Naive thymus-derived CD4-positive, alpha-beta T cell (primary cell): ENCODE data around the gene BAIAP2. TPM values are rescaled to one million over a fixed set of nuclear protein-coding genes. Genes with fewer than 3 reads are reported as not detected.

Source experiments
- ATAC-seq: fragments of 150-1000 bp; cut with Tn5 transposase; 2 replicates; pipeline ENCODE4 v1.10.0; 2021; ENCODE audit warnings: mild to moderate bottlenecking, moderate library complexity
- CTCF ChIA-PET: fragments of 350-600 bp; sonication (Branson Sonifier 250); formaldehyde crosslinking; loops from one replicate; lab custom pipeline; 2021; ENCODE audit warnings: antibody characterized with exemption; lab: Charles Lee
- POLR2A ChIA-PET: fragments of 350-600 bp; sonication (Branson Sonifier 250); formaldehyde crosslinking; loops from one replicate; lab custom pipeline; 2021; ENCODE audit warnings: antibody characterized with exemption, inconsistent platforms; lab: Charles Lee
- DNase-seq, 9 donors: peaks; one replicate each; pipeline versions ENCODE4 v3.0.0 to v3.0.0-alpha.2; 2020 to 2022; ENCODE audit warnings: mixed read lengths in 1 of 9
- H3K27ac ChIP-seq: one replicate; pipeline ENCODE4 v1.7.0; 2013; ENCODE audit warnings: mild to moderate bottlenecking, low read depth, low read length, moderate library complexity
- H3K27me3 ChIP-seq, 2 donors: one replicate each; pipeline ENCODE4 v1.7.0; 2013; ENCODE audit warnings: low read length in 2 of 2, mild to moderate bottlenecking in 2 of 2, moderate library complexity in 2 of 2; ENCODE audit not compliant: control insufficient read depth in 2 of 2, insufficient read depth in 2 of 2
- H3K36me3 ChIP-seq, 3 experiments: 1 replicate in 2 of 3; 2 replicates in 1 of 3; pipeline ENCODE4 v1.7.0; 2013; ENCODE audit warnings: low read length in 3 of 3, mild to moderate bottlenecking in 3 of 3, moderate library complexity in 1 of 3; ENCODE audit not compliant: insufficient read depth in 3 of 3, control insufficient read depth in 2 of 3
- H3K4me1 ChIP-seq, 2 donors: one replicate each; pipeline ENCODE4 v1.7.0; 2013; ENCODE audit warnings: low read length in 2 of 2, mild to moderate bottlenecking in 2 of 2, moderate library complexity in 1 of 2; ENCODE audit not compliant: control insufficient read depth in 2 of 2, insufficient read depth in 2 of 2
- H3K4me3 ChIP-seq: 2 replicates; pipeline ENCODE4 v1.7.0; 2013; ENCODE audit warnings: mild to moderate bottlenecking, low read length
- H3K9me3 ChIP-seq, 3 experiments: 1 replicate in 2 of 3; 2 replicates in 1 of 3; pipeline ENCODE4 v1.7.0; 2013; ENCODE audit warnings: low read length in 3 of 3; ENCODE audit not compliant: control insufficient read depth in 2 of 3
- H3K27ac Mint-ChIP-seq, 9 donors: one replicate each; pipeline ENCODE4 v1.8.0; 2020 to 2022; ENCODE audit warnings: mixed read lengths in 9 of 9, mild to moderate bottlenecking in 8 of 9, moderate library complexity in 5 of 9, inconsistent platforms in 2 of 9
- H3K27me3 Mint-ChIP-seq, 5 donors: one replicate each; pipeline ENCODE4 v1.8.0; 2021 to 2022; ENCODE audit warnings: mixed read lengths in 5 of 5, mild to moderate bottlenecking in 1 of 5
- H3K36me3 Mint-ChIP-seq, 5 donors: one replicate each; pipeline ENCODE4 v1.8.0; 2020 to 2022; ENCODE audit warnings: mixed read lengths in 5 of 5, mild to moderate bottlenecking in 3 of 5, inconsistent platforms in 1 of 5
- H3K4me1 Mint-ChIP-seq, 7 donors: one replicate each; pipeline ENCODE4 v1.8.0; 2020 to 2022; ENCODE audit warnings: mixed read lengths in 7 of 7, mild to moderate bottlenecking in 3 of 7, inconsistent platforms in 1 of 7
- H3K4me3 Mint-ChIP-seq, 10 donors: one replicate each; pipeline ENCODE4 v1.8.0; 2020 to 2022; ENCODE audit warnings: mild to moderate bottlenecking in 10 of 10, mixed read lengths in 10 of 10, moderate library complexity in 6 of 10, inconsistent platforms in 2 of 10
- H3K9me3 Mint-ChIP-seq, 11 donors: one replicate each; pipeline ENCODE4 v1.8.0; 2020 to 2022; ENCODE audit warnings: mixed read lengths in 11 of 11, mild to moderate bottlenecking in 4 of 11, inconsistent platforms in 1 of 11, moderate library complexity in 1 of 11
- intact Hi-C, 2 donors: fragments of 100-400 bp; cut with micrococcal nuclease; formaldehyde crosslinking; loops; one replicate each; pipeline ENCODE4 v1.15.1; 2023
- polyA plus RNA-seq, 2 donors: library from polyadenylated mRNA; unstranded; fragments of 300-500 nt; fragmentation: Illumina TruSeq; gene quantifications; one replicate each; pipeline ENCODE4 v1.2.3, GENCODE V29; 2021
- total RNA-seq, 6 experiments: library from RNA in 5 of 6; stranded (reverse) in 5 of 6; gene quantifications; 1 replicate in 5 of 6; 2 replicates in 1 of 6; pipeline ENCODE4 v1.2.3 and lab custom pipeline; 2021 to 2026

Gene BAIAP2
- total and polyA plus RNA-seq, 7 experiments from 2014 or later: 3.2 to 13.7 (median 7.4) TPM

- Mint-ChIP-seq H3K4me1 (peaks cover 0 to 4% (median 0%) of the 10 kb centered on the region in 7 donors), H3K9me3 (no peaks in the 10 kb centered on the region), H3K27ac (no peak overlapping the region), H3K27me3 (no peaks in the 10 kb centered on the region), H3K36me3 (no peaks in the 10 kb centered on the region), H3K4me3 (no peak overlapping the region)
- intact Hi-C loops: no loop called here
- DNase-seq (no peak), ATAC-seq (no peak)
- Histone ChIP-seq H3K36me3 (no peaks in the 10 kb centered on the region), H3K27ac (no peak overlapping the region), H3K4me3 (no peak overlapping the region), H3K27me3 (no peaks in the 10 kb centered on the region), H3K9me3 (no peaks in the 10 kb centered on the region), H3K4me1 (peaks cover under 1% of the 10 kb centered on the region in 2 donors)
- CTCF ChIA-PET: no interaction called here
- POLR2A ChIA-PET: no interaction called here
Observed at GRCh38 chr17:81043725-81044427, 8.9 kb downstream of the BAIAP2 start.

GRCh38 chr17:81044428-81044763, 9.4 kb downstream of the BAIAP2 start:
- intact Hi-C loops: no loop called here
- POLR2A ChIA-PET: no interaction called here

DNA sequence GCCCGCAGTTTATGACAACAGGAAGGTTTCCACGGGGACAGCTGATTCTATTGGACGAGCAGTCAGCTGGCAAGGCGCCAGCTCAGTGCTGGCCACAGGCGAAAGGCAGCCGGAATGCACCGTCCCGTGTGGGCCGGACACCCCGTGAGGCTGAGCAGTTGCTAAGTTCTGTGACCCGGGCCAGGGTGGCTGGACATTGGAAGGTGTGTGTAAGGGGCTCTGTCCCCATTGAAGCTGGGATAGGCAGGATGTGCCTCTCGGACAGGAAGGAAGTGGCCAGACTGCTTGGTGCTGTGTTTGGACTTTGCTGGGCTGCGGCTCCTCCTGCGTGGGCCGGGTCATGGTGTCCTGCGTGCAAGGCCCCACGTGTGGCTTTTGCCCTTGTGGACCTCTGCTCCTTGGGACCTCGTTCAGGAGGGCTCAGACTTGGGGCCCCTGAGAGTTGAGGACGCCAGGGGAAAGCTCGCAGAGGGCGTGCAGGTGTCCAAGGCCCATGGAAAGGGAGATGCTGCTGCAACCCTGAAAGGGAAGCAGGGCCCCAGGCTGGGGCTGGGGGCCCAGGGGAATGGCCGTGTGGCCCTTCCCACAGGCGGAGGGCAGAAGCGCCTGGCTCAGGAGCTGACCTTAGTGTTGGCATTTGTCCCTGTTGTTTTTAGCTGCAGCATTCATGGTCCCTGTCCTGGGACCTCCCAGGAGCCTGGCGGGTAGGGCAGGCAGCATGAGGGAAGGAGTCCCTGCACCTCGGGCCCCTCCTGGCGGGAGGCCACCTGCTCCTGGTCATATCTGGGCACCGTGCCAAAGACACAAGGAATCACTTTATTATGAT, 10.0 kb downstream of the BAIAP2 start:
- no peak overlapping the region for H3K4me3 ChIP-seq
- H3K9me3 ChIP-seq: no peaks in the 10 kb centered on the region
- intact Hi-C loops: no loop called here
- ATAC-seq (no peak), DNase-seq (no peak)
- no peaks in the 10 kb centered on the region for H3K36me3 ChIP-seq
- H3K9me3 Mint-ChIP-seq: no peaks in the 10 kb centered on the region
- ChIA-PET POLR2A (no interaction called here), CTCF (no interaction called here)
- no peaks in the 10 kb centered on the region for H3K36me3 Mint-ChIP-seq
- no peaks in the 10 kb centered on the region for H3K27me3 ChIP-seq
- H3K27ac Mint-ChIP-seq: no peak overlapping the region
- no peak overlapping the region for H3K4me3 Mint-ChIP-seq
- no peaks in the 10 kb centered on the region for H3K27me3 Mint-ChIP-seq
- peaks cover 4 to 11% (median 6%) of the 10 kb centered on the region in 7 donors for H3K4me1 Mint-ChIP-seq
- no peak overlapping the region for H3K27ac ChIP-seq
- peaks cover 8 to 9% of the 10 kb centered on the region in 2 donors for H3K4me1 ChIP-seq

More at GRCh38 chr17:81044428-81044763, 9.4 kb downstream of the BAIAP2 start:
- no peaks in the 10 kb centered on the region for H3K27me3 ChIP-seq
- no peak overlapping the region for H3K4me3 ChIP-seq
- no peak for ATAC-seq
- Mint-ChIP-seq H3K27ac (no peak overlapping the region), H3K9me3 (no peaks in the 10 kb centered on the region), H3K36me3 (no peaks in the 10 kb centered on the region), H3K4me3 (no peak overlapping the region), H3K4me1 (peaks cover 2 to 9% (median 4%) of the 10 kb centered on the region in 7 donors), H3K27me3 (no peaks in the 10 kb centered on the region)
- CTCF ChIA-PET: no interaction called here
- H3K36me3 ChIP-seq: no peaks in the 10 kb centered on the region
- DNase-seq: no peak
- H3K4me1 ChIP-seq: peaks cover 4 to 6% of the 10 kb centered on the region in 2 donors
- no peak overlapping the region for H3K27ac ChIP-seq
- no peaks in the 10 kb centered on the region for H3K9me3 ChIP-seq

GRCh38 chr17:81045590-81046095, 10.7 kb downstream of the BAIAP2 start:
- Mint-ChIP-seq H3K9me3 (no peaks in the 10 kb centered on the region), H3K36me3 (no peaks in the 10 kb centered on the region), H3K27ac (no peak overlapping the region), H3K27me3 (no peaks in the 10 kb centered on the region), H3K4me3 (no peak overlapping the region), H3K4me1 (peaks cover 4 to 12% (median 6%) of the 10 kb centered on the region in 7 donors)
- Histone ChIP-seq H3K4me3 (no peak overlapping the region), H3K36me3 (no peaks in the 10 kb centered on the region), H3K27ac (no peak overlapping the region), H3K9me3 (no peaks in the 10 kb centered on the region), H3K27me3 (no peaks in the 10 kb centered on the region), H3K4me1 (peaks cover 8 to 9% of the 10 kb centered on the region in 2 donors)
- ChIA-PET CTCF (no interaction called here), POLR2A (no interaction called here)
- DNase-seq (no peak), ATAC-seq (no peak)
- intact Hi-C loops: no loop called here

DNA sequence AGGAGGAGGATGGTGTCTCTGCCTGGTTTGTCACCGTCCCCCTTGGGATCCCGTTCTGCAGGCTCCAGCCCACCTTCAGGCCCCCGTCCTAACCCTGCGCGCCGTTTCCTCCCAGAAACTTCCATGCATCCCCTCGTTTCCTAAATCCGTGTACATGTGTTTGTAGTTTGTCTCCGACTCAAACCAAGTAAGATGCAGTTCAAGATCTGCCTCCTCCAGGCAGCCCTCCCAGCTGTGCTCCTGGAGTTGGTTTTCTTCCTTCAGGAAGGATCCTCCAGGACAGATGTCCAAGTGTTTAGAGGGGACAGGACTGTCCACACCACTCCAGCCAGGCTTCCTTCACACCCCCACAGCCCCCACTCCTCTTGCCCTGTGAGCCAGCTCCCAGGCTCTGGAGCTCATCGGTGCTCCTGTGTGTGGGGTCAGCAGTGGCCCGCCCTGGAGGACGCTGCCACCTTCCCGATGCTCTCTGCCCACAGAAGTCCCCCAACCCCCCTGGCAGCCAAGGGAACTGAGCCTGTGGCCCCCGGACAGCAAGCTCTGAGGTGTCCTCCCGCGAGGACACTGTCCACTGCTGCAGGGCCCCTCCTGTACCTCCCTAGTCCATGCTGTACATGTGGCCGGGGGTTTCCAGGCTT, 11.3 kb downstream of the BAIAP2 start:
- no peaks in the 10 kb centered on the region for H3K27me3 Mint-ChIP-seq
- no peak for DNase-seq
- H3K4me1 ChIP-seq: peaks cover 8 to 9% of the 10 kb centered on the region in 2 donors
- intact Hi-C loops: no loop called here
- H3K4me3 Mint-ChIP-seq: no peak overlapping the region
- no peak for ATAC-seq
- ChIA-PET POLR2A (no interaction called here), CTCF (no interaction called here)
- H3K27ac Mint-ChIP-seq: no peak overlapping the region
- no peak overlapping the region for H3K4me3 ChIP-seq
- H3K9me3 Mint-ChIP-seq: no peaks in the 10 kb centered on the region
- H3K4me1 Mint-ChIP-seq: peaks cover 4 to 15% (median 6%) of the 10 kb centered on the region in 7 donors
- no peaks in the 10 kb centered on the region for H3K36me3 ChIP-seq
- no peaks in the 10 kb centered on the region for H3K9me3 ChIP-seq
- H3K27me3 ChIP-seq: no peaks in the 10 kb centered on the region
- H3K27ac ChIP-seq: no peak overlapping the region
- no peaks in the 10 kb centered on the region for H3K36me3 Mint-ChIP-seq

DNA sequence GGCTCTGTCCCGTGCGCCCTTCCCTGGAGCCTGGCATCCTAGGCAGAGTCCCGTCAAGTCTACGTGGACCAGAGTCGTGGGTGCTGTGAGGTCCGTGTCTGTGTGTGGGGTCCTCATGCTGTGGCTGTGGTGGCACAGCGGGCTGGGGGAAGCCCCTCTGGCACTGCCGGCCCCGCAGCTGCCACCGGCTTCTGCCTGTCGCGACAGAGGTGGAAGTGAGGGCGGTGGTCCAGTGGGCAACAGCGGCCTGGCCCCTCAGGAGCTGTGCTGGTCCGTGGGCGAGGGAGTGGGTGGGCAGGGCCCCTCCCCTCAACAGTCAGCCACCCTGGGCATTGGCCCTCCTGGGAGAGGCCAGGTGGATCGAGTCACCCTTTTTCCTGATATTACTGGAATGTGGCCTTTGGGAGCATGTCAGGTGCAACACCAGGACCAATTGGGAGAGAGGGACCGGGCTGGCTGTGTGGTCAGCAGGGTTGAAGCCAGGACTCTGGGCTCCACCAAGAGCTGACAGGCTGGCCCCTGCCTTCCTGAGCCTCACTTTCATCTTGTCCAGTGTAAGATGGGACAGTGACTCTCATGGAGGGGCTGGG, 11.9 kb downstream of the BAIAP2 start:
- Mint-ChIP-seq H3K4me1 (peaks cover 4 to 17% (median 6%) of the 10 kb centered on the region in 7 donors), H3K9me3 (no peaks in the 10 kb centered on the region), H3K36me3 (no peaks in the 10 kb centered on the region), H3K4me3 (no peak overlapping the region), H3K27ac (no peak overlapping the region), H3K27me3 (no peaks in the 10 kb centered on the region)
- CTCF ChIA-PET: no interaction called here
- no peaks in the 10 kb centered on the region for H3K9me3 ChIP-seq
- no peaks in the 10 kb centered on the region for H3K27me3 ChIP-seq
- ATAC-seq (no peak), DNase-seq (no peak)
- H3K27ac ChIP-seq: no peak overlapping the region
- POLR2A ChIA-PET: no interaction called here
- H3K36me3 ChIP-seq: no peaks in the 10 kb centered on the region
- intact Hi-C loops: no loop called here
- no peak overlapping the region for H3K4me3 ChIP-seq
- H3K4me1 ChIP-seq: peaks cover 8 to 9% of the 10 kb centered on the region in 2 donors
